T-helper 1 cell treated with Interleukin-12 subunit alpha and Interleukin-12 subunit beta and Interleukin-4 antibody, amounts not matched to agents 30 μg/mL and 1 μg/mL, for 36 hours (primary cell): Measurements from ENCODE around the gene CAPS.
A peak's percentile ranks its signal among the peaks of the same experiment; 100 is the strongest.

Source experiments
- H3K27ac Mint-ChIP-seq: one replicate; pipeline ENCODE4 v1.8.0; 2021; ENCODE audit warnings: mild to moderate bottlenecking, mixed read lengths
- H3K27me3 Mint-ChIP-seq: one replicate; pipeline ENCODE4 v1.8.0; 2021; ENCODE audit warnings: low read depth, mixed read lengths
- H3K36me3 Mint-ChIP-seq: one replicate; pipeline ENCODE4 v1.8.0; 2021; ENCODE audit warnings: low read depth, mixed read lengths
- H3K4me1 Mint-ChIP-seq: one replicate; pipeline ENCODE4 v1.8.0; 2021; ENCODE audit warnings: low read depth, mixed read lengths
- H3K4me3 Mint-ChIP-seq: one replicate; pipeline ENCODE4 v1.8.0; 2021; ENCODE audit warnings: mild to moderate bottlenecking, moderate library complexity, mixed read lengths
- H3K9me3 Mint-ChIP-seq: one replicate; pipeline ENCODE4 v1.8.0; 2021; ENCODE audit warnings: mixed read lengths

Gene CAPS

GRCh38 chr19:5897189-5897969 is 16.7 kb upstream of the CAPS start:
- H3K4me1 Mint-ChIP-seq, result peaks cover 5% of the 10 kb centered on the region
- no peak overlapping the region for H3K4me3 Mint-ChIP-seq
- H3K27ac Mint-ChIP-seq, result no peak overlapping the region
- no peaks in the 10 kb centered on the region for H3K9me3 Mint-ChIP-seq
- H3K36me3 Mint-ChIP-seq, result peaks cover 7% of the 10 kb centered on the region
- H3K27me3 Mint-ChIP-seq, result no peaks in the 10 kb centered on the region

GRCh38 chr19:5899728-5900526 is 14.1 kb upstream of the CAPS start:
- Mint-ChIP-seq H3K27me3 (no peaks in the 10 kb centered on the region), H3K4me3 (no peak overlapping the region), H3K9me3 (no peaks in the 10 kb centered on the region), H3K36me3 (peaks cover 11% of the 10 kb centered on the region), H3K27ac (no peak overlapping the region), H3K4me1 (peaks cover 8% of the 10 kb centered on the region)

GRCh38 chr19:5900976-5901375 is 13.1 kb upstream of the CAPS start:
- Mint-ChIP-seq H3K4me3 (no peak overlapping the region), H3K4me1 (peaks cover 8% of the 10 kb centered on the region), H3K27ac (no peak overlapping the region), H3K9me3 (no peaks in the 10 kb centered on the region), H3K36me3 (peaks cover 9% of the 10 kb centered on the region), H3K27me3 (no peaks in the 10 kb centered on the region)

DNA sequence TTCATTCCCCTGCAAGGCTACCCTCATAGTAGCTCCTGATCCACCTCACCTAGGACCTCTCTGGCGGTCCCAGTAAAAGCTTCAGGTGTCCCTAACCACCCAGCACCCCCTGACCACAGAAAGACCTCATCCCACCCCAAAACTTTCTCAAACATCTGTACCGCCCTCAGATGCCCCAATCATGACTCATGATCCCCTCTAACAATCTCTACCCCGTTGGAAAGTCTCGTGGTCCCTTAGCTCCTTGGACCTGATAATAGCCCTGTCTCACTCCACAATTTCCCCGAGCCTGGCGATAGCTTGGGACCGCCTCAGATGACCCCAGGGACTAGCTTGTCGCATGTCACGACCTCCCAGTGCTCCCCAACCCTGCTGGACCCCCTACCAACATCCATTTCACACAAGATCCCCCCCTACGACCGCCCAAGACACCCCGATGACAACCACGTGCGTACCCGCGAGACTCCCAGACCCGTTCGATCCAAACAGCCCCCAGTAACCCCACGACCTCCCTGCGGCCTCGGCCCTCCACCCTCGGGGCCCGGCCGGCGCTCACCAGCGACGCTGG is 10.9 kb upstream of the CAPS start:
- Mint-ChIP-seq H3K9me3 (no peaks in the 10 kb centered on the region), H3K4me1 (peaks cover 16% of the 10 kb centered on the region), H3K4me3 (peak overlapping the region; percentile 94), H3K27ac (peak overlapping the region; percentile 100), H3K36me3 (peaks cover 11% of the 10 kb centered on the region), H3K27me3 (no peaks in the 10 kb centered on the region)

GRCh38 chr19:5903624-5904351 is 10.3 kb upstream of the CAPS start, which contains the start of gene NDUFA11:
TSS of gene NDUFA11 (minus strand) at chr19:5903790. CDS start at chr19:5903708, 82 bp downstream.
- Mint-ChIP-seq H3K4me3 (peak within 1 kb of the TSS; percentile 94), H3K4me1 (peaks cover 16% of the 10 kb centered on the region), H3K36me3 (peaks cover 11% of the 10 kb centered on the region), H3K27ac (peak within 1 kb of the TSS; percentile 100), H3K27me3 (no peaks in the 10 kb centered on the region), H3K9me3 (no peaks in the 10 kb centered on the region)

- Mint-ChIP-seq H3K9me3 (no peaks in the 10 kb centered on the region), H3K4me1 (peaks cover 16% of the 10 kb centered on the region), H3K36me3 (peaks cover 11% of the 10 kb centered on the region)
These were observed 9.5 kb upstream of the CAPS start, which contains the start of gene VMAC for GRCh38 chr19:5904352-5905113. TSS of gene VMAC (plus strand) at chr19:5904872. CDS start at chr19:5904891, 19 bp downstream.

DNA sequence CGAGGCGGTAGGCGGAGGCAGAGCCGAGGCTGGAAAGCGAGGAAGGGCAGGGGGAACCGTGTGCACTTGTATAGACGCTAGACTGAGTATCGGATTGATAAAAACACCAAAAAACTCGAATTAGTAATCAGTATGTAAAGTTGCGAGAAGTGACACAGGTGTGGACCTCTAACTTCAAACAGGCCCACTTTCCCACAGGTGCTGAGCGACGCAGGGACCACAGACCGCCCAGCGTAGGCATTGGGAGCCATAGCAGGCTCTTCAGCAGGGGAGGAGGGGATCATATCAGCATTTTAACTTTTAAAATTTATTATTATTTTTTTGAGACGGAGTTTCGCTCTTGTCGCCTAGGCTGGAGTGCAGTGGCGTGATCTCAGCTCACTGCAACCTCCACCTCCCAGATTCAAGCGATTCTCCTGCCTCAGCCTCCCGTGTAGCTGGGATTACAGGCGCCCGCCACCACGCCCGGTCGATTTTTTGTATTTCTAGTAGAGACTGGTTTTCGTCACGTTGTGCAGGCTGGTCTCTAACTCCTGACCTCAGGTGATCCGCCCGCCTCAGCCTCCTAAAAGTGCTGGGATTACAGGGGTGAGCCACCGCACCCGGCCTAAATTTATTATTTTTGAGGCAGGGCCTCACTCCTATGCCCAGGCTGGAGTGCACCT is 8.8 kb upstream of the CAPS start:
- H3K4me1 Mint-ChIP-seq, result peaks cover 16% of the 10 kb centered on the region
- peak overlapping the region; percentile 94 for H3K4me3 Mint-ChIP-seq
- H3K9me3 Mint-ChIP-seq, result no peaks in the 10 kb centered on the region
- H3K27ac Mint-ChIP-seq, result peak overlapping the region; percentile 52
- no peaks in the 10 kb centered on the region for H3K27me3 Mint-ChIP-seq
- H3K36me3 Mint-ChIP-seq, result peaks cover 8% of the 10 kb centered on the region

More at GRCh38 chr19:5904352-5905113, 9.5 kb upstream of the CAPS start, which contains the start of gene VMAC:
- Mint-ChIP-seq H3K27ac (peak within 1 kb of the TSS; percentile 100), H3K4me3 (peak within 1 kb of the TSS; percentile 94), H3K27me3 (no peaks in the 10 kb centered on the region)

- Mint-ChIP-seq H3K27ac (no peak overlapping the region), H3K36me3 (peaks cover 6% of the 10 kb centered on the region), H3K4me1 (peaks cover 11% of the 10 kb centered on the region), H3K4me3 (no peak overlapping the region), H3K9me3 (no peaks in the 10 kb centered on the region), H3K27me3 (no peaks in the 10 kb centered on the region)
These were observed 6.8 kb upstream of the CAPS start for GRCh38 chr19:5907241-5907640.

DNA sequence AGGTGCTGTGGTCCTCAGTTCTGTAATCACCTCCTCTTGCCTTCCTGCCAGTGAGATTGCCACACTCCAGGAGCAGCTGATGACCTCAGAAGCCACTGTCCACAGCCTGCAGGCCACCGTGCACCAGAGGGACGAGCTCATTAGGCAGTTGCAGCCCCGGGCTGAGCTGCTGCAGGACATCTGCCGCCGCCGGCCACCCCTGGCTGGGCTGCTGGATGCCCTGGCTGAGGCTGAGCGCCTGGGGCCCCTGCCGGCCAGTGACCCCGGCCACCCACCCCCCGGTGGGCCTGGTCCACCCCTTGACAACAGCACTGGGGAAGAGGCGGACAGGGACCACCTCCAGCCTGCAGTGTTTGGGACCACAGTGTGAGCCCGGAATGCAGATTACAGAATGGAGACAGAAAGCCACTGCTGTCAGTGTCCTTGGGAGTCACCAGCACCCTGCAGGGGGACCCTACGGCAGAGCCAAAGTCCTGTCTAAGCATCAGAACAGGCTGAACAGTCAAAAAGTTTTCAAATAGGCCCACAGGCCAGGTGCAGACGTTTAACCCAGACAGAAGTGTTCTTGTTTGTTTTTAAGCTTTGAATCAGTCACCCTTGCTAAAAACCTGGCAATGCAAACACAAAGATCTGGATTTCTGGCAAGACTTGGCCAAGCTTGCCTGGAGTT is 5.1 kb upstream of the CAPS start:
- Mint-ChIP-seq H3K36me3 (peaks cover 2% of the 10 kb centered on the region), H3K9me3 (no peaks in the 10 kb centered on the region), H3K27me3 (no peaks in the 10 kb centered on the region), H3K4me1 (peaks cover 8% of the 10 kb centered on the region), H3K4me3 (no peak overlapping the region), H3K27ac (no peak overlapping the region)

DNA sequence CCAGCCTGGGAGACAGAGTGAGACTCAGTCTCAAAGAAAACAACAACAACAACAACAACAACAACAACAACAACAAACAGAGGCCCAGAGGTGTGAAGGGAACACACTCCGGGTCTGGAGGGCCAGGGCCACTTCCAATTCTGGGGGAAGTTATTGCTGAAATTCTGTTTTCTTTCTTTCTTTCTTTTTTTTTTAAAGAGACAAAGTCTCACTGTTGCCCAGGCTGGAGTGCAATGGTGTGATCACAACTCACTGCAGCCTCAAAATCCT is 3.5 kb upstream of the CAPS start:
- H3K27me3 Mint-ChIP-seq, result no peaks in the 10 kb centered on the region
- H3K9me3 Mint-ChIP-seq, result no peaks in the 10 kb centered on the region
- H3K36me3 Mint-ChIP-seq, result peaks cover 2% of the 10 kb centered on the region
- H3K27ac Mint-ChIP-seq, result no peak overlapping the region
- H3K4me1 Mint-ChIP-seq, result peaks cover 8% of the 10 kb centered on the region
- H3K4me3 Mint-ChIP-seq, result no peak overlapping the region

DNA sequence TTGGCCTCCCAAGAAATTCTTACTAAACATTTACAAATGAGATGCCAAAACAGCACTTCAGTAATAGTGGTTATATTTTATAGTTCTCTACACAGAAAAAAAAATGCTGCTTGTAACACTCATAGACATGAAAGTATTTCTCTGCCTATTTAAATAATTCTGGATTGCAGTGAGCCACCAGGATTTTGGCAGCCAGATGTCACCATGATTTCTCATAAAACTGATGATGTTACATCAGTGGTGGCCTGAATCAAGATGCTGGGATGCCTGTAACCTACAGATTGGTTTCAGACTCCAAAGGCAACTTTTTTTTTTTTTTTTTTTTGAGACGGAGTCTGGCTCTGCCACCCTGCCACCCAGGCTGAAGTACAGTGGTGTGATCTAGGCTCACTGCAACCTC is 2.7 kb upstream of the CAPS start:
- peaks cover 2% of the 10 kb centered on the region for H3K36me3 Mint-ChIP-seq
- H3K9me3 Mint-ChIP-seq, result no peaks in the 10 kb centered on the region
- H3K4me1 Mint-ChIP-seq, result peaks cover 4% of the 10 kb centered on the region
- no peak overlapping the region for H3K27ac Mint-ChIP-seq
- no peak overlapping the region for H3K4me3 Mint-ChIP-seq
- no peaks in the 10 kb centered on the region for H3K27me3 Mint-ChIP-seq

DNA sequence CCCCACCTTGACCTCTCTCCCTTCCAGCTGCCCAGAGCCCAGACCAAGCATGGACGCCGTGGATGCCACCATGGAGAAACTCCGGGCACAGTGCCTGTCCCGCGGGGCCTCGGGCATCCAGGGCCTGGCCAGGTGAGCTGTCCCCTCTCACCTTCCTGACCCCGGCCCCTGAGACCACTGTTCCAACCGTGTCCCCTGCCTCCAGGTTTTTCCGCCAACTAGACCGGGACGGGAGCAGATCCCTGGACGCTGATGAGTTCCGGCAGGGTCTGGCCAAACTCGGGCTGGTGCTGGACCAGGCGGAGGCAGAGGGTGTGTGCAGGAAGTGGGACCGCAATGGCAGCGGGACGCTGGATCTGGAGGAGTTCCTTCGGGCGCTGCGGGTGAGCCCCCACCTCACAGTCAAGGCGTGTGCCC is 312 bp downstream of the CAPS start:
- no peaks in the 10 kb centered on the region for H3K9me3 Mint-ChIP-seq
- no peaks in the 10 kb centered on the region for H3K27me3 Mint-ChIP-seq
- no peak overlapping the region for H3K4me3 Mint-ChIP-seq
- peaks cover 5% of the 10 kb centered on the region for H3K36me3 Mint-ChIP-seq
- H3K27ac Mint-ChIP-seq, result no peak overlapping the region
- no peaks in the 10 kb centered on the region for H3K4me1 Mint-ChIP-seq
